ENCODE data around the gene C11orf52.

Gene C11orf52

DNA sequence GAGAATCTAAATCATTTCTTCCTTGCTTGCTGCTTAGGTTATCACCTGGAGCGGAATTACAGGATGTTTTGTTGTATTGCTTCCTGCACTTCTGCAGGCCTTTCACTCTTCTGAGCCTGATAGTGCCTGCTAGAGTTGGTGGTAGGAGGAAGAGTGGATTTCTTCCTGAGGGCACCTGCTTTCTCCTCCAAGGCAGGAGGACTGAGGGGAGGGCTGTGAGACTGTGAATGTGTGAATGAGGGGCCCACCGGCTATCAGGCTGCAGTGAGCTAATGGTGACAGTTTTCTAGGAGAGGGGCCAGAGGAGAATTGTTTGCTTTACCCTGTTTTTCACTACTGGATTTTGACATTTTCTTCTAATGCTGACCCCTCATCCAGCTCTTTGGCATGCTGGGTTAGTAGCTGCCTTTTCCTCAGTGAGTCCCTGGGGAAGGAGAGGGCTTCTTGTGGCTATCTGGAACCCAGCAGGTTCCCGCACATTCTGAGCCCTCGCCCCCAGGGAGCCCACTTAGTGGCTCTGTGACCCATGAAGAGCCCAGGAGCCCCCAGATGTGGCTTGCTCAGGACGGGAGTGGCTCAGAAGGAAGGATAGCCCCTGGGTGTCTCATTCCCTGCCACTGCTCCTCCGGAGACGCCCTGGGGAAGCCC, 57.5 kb downstream of the C11orf52 start:
- DNase-seq (ENCODE audit: low read depth) = no peak
